Chondrocyte (in vitro differentiated cells): ENCODE data around the gene SH2D6. TPM values are rescaled to one million over a fixed set of nuclear protein-coding genes. Genes with fewer than 3 reads are reported as not detected.

ENCODE experiments used
- DNase-seq: peaks from one replicate; pipeline ENCODE4 v3.0.0; 2021; ENCODE audit warnings: mixed read lengths, low spot score
- H3K27ac Mint-ChIP-seq: one replicate; pipeline ENCODE4 v1.8.0; 2021; ENCODE audit warnings: mild to moderate bottlenecking, moderate library complexity, mixed read lengths; ENCODE audit not compliant: unreplicated experiment
- H3K27me3 Mint-ChIP-seq: 2 replicates; pipeline ENCODE4 v1.8.0; 2021; ENCODE audit warnings: low read depth, mixed read lengths
- H3K36me3 Mint-ChIP-seq: 2 replicates; pipeline ENCODE4 v1.8.0; 2021; ENCODE audit warnings: low read depth, mixed read lengths
- H3K4me1 Mint-ChIP-seq: 2 replicates; pipeline ENCODE4 v1.8.0; 2021; ENCODE audit warnings: low read depth, mild to moderate bottlenecking, mixed read lengths
- H3K4me3 Mint-ChIP-seq: one replicate; pipeline ENCODE4 v1.8.0; 2021; ENCODE audit warnings: mild to moderate bottlenecking, moderate library complexity, mixed read lengths; ENCODE audit not compliant: unreplicated experiment
- H3K9me3 Mint-ChIP-seq: 2 replicates; pipeline ENCODE4 v1.8.0; 2021; ENCODE audit warnings: low read depth, mixed read lengths
- CTCF ChIP-seq: fragments of 200-600 bp; sonication (generic); IDR thresholded peaks from 2 replicates; pipeline ENCODE4 v1.5.0; 2021; ENCODE audit warnings: antibody characterized with exemption, mild to moderate bottlenecking, moderate library complexity
- total RNA-seq: library from RNA; stranded (reverse); gene quantifications from 3 replicates; pipeline ENCODE4 v1.2.1, GENCODE V29; 2021

The SH2D6 gene
- total RNA-seq, 1 donor from 2014 or later = 0.47 TPM

DNA sequence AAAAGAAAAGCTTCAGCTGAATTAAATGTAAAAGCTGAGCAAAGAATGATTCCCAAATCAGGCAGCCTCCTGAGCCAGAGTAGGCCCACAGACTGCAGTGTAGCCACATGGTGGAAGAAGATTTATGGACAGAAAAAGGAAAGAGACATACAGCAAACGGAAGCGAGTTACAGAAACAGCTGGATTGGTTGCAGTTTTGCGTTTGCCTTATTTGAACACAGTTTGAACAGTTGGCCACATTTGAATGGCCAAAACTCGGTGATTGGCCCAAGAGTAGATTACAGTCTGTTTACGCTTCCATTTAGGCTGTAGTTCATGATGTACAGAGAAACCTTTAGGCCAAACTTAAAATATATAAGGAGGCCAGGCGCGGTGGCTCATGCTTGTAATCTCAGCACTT lies 35.1 kb downstream of the SH2D6 start:
- no peaks in the 10 kb centered on the region for H3K9me3 Mint-ChIP-seq
- peaks cover 18% of the 10 kb centered on the region for H3K4me1 Mint-ChIP-seq
- no peak overlapping the region for H3K27ac Mint-ChIP-seq
- no peak overlapping the region for H3K4me3 Mint-ChIP-seq
- no peak for TF ChIP-seq CTCF
- DNase-seq = no peak
- H3K27me3 Mint-ChIP-seq = peaks cover 2% of the 10 kb centered on the region
- no peaks in the 10 kb centered on the region for H3K36me3 Mint-ChIP-seq

DNA sequence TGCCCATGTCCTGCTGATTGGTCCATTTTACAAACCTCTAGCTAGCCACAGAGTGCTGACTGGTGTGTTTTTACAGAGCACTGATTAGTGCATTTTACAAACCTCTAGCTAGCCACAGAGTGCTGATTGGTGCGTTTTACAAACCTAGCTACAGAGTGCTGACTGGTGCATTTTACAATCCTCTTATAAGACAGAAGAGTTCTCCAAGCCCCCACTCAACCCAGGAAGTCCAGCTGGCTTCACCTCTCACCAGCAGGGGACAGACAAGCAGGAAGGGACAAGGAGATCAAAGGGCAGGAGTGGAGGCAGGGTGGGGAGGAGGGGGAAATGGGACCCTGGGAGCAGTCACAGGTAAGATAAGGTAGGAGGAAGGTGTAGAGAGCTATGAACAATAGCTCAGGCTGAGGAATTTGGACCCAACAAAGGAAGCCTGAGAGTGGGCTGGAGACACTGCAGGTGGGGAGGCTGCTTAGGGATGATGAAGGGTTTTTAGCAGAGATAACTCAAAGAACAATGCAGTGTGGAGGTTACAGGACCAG lies 37.1 kb downstream of the SH2D6 start:
- Mint-ChIP-seq H3K4me1 (peaks cover 5% of the 10 kb centered on the region), H3K9me3 (no peaks in the 10 kb centered on the region), H3K27ac (no peak overlapping the region), H3K27me3 (peaks cover 2% of the 10 kb centered on the region), H3K36me3 (no peaks in the 10 kb centered on the region), H3K4me3 (no peak overlapping the region)
- no peak for TF ChIP-seq CTCF
- no peak for DNase-seq

- H3K27ac Mint-ChIP-seq = no peak overlapping the region
Measured at GRCh38 chr2:85457043-85457442, 38.5 kb downstream of the SH2D6 start.

DNA sequence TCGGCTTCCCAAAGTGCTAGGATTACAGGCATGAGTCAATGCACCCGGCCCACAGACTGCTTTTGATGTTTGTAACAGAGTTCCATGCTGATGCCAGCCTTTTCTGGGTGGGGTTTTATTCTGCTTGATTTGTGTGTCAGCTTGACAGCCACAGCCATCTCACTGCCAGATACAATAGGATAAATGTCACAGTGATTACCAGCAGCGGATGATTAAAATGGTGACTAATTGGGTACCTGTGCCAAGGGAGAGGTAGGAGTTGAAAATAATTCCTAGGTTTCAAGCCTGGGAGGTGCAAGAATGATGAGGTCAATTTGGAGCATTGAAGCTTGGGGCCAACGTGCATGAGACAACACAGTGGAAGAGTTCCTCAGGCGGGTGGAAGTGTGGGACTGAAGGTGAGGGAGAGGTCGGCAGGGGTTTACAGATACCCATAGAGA lies 39.4 kb downstream of the SH2D6 start:
- TF ChIP-seq CTCF = no peak
- no peaks in the 10 kb centered on the region for H3K9me3 Mint-ChIP-seq
- no peaks in the 10 kb centered on the region for H3K4me1 Mint-ChIP-seq
- H3K27me3 Mint-ChIP-seq = peaks cover 2% of the 10 kb centered on the region
- no peaks in the 10 kb centered on the region for H3K36me3 Mint-ChIP-seq
- DNase-seq = no peak
- no peak overlapping the region for H3K27ac Mint-ChIP-seq
- no peak overlapping the region for H3K4me3 Mint-ChIP-seq

More at GRCh38 chr2:85457043-85457442, 38.5 kb downstream of the SH2D6 start:
- no peak overlapping the region for H3K4me3 Mint-ChIP-seq
- DNase-seq = no peak
- H3K36me3 Mint-ChIP-seq = no peaks in the 10 kb centered on the region
- H3K9me3 Mint-ChIP-seq = no peaks in the 10 kb centered on the region
- H3K4me1 Mint-ChIP-seq = peaks cover 5% of the 10 kb centered on the region
- H3K27me3 Mint-ChIP-seq = peaks cover 2% of the 10 kb centered on the region
- no peak for TF ChIP-seq CTCF

GRCh38 chr2:85458601-85459563 lies 40.4 kb downstream of the SH2D6 start:
- TF ChIP-seq CTCF = no peak
- Mint-ChIP-seq H3K4me3 (no peak overlapping the region), H3K4me1 (no peaks in the 10 kb centered on the region), H3K27ac (no peak overlapping the region), H3K36me3 (no peaks in the 10 kb centered on the region), H3K27me3 (peaks cover 2% of the 10 kb centered on the region), H3K9me3 (no peaks in the 10 kb centered on the region)
- no peak for DNase-seq
